Stimulated activated CD4-positive, alpha-beta T cell treated with anti-CD3 and anti-CD28 coated beads, Interleukin-12 subunit alpha, Interleukin-12 subunit beta, amount 100 ng/mL, for 48 hours (primary cell): Measurements from ENCODE around the gene GUCA1A.
"Not testable (repeated sequence)": the region's sequence is repeated elsewhere in the genome, so short reads cannot be mapped to it uniquely, and the experiment has no call there.

Source experiments
- DNase-seq, 3 donors: peaks; one replicate each; pipeline ENCODE4 v3.0.0-alpha.2; 2020; ENCODE audit warnings: low read depth in 2 of 3, low spot score in 1 of 3

GUCA1A gene

DNA sequence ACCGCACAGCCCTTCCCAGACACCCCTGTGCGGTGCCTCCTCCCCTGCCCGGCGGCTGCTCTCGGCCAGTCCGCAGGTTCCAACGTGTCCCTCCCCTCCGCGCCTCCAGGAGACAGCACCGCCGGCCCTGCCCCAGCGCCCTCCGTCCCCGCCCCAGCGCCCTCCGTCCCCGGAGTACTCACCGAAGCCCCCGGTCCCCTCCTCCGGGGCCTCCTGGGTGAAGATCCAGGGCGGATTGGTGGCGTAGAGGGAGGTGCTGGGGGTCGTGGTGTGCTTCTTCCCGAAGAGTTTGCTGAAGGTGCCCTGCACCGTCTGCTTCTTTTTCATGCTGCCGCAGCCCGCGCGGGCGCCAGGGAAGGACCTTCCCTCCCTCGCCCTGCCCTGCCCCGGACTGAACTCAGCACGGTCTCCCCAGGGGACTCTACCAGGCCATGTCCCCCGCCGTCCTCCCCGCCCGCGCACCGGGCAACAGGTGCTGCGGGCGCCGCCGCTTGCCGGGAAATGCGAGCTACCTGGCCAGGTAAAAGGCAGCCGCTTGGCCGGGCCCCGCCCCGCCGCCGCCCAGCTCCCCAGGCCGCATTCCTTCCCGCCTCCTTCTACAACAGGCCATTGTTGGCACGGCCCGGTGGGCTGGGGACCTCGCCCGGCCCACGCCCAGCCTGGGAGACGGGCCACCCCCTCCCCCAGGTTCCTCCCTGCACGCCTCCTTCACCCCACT lies 30.9 kb upstream of the GUCA1A start, which contains the start of gene C6orf132:
C6orf132 (minus strand) TSS at position 503 of the 718 bp plus-strand sequence; CDS start at position 327, 176 bp downstream.
- DNase-seq = no peak

DNA sequence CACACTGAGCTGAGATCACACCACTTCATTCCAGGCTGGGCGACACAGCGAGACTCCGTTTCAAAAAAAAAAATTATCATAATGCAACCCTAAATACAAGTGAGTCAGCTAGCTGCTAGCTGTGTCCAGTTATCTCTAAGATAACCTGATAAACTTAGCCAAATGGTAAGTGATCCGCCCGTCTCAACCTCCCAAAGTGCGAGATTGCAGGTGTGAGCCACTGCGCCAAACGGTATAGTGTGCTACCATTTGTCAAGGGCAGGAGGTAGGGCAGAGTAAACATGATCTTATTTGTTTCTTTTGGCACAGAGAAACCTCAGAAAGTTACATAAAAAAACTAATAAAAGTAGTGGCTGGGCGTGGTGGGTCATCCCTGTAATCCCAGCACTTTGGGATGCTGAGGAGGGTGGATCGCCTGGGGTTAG lies 26.0 kb upstream of the GUCA1A start:
- DNase-seq = no peak

DNA sequence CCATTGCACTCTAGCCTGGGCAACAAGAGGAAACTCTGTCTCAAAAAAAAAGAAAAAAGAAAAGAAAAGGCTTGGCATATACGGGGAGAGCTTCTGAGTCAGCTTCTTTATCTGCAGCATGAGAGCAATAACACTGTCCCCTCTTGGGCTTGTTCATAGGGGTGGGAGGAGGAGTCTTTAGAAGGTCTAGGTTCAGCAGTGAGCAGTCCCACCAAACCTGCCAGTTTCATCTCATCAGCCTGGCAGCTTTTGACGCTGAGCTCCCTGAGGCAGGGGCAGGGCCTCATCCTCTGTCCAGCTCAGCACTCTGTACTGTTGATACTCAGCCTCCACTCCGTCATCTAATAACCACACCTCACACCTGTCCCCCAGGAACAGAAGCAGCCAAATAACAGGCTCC lies 25.1 kb upstream of the GUCA1A start:
- DNase-seq = no peak

DNA sequence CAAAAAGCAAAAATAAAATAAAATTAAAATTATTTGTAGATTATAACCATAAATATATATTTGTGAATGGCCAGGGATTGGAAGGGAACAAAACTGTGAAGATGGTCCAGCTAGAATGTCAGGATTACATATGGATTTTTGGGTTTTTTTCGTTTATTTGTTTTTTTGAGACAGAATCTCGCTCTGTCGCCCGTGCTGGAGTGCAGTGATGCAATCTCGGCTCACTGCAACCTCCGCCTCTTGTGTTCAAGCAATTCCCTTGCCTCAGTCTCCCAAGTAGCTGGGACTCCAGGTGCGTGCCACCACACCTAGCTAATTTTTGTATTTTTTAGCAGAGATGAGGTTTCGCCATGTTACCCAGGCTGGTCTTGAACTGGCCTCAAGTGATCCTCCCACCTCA lies 22.9 kb upstream of the GUCA1A start:
- no peak for DNase-seq

DNA sequence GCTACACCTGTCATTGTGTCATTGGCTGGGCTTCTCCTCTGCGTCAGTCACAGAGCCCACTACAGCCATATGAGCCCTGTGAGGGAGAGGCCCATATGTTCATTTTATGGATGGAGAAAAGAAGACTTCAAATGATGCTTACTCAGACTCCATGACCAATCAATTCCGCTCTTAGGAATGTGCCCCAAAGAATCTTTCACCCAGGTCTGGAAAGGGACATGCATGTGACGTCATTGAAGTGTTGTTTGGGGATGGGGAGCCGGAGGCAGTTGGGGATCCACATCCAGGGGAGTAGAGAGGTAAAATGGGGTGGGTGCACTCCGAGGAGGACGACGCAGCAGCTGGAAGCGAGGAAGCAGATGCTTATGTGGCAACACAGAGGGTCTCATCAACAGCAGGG lies 21.1 kb upstream of the GUCA1A start:
- no peak for DNase-seq

DNA sequence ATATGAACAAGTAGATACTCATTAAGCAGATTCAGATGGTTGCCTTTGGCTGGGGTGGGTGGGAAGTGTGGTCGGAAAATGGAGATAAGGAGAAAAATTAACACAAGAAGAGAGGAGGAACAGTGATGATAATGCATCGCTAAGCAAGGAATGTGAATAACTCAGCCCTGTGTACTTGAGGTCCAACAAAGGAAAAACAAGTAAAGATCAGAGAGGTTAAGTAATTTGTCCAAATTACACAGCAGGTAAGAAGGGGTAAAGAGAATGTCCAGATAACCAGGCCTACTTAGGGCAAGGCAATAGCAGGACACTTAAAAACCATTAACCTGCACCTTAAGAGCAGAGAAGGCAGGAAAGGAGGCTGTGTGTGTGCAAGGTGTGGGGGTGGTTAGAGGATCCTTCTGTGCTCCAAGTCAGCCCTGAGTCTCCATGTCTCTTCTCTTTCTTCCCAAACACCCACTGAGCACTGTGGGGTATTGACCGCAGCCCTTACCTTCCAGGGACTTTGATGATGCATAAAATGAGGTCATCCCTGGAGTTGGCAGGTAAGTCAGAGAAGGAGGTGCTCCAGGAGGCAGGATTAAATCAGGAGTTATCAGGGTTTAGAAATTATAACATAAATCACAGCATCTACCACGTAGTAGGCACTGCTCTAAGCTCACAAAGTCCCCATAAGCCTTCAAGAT lies 20.5 kb upstream of the GUCA1A start:
- not testable (repeated sequence) for DNase-seq

DNA sequence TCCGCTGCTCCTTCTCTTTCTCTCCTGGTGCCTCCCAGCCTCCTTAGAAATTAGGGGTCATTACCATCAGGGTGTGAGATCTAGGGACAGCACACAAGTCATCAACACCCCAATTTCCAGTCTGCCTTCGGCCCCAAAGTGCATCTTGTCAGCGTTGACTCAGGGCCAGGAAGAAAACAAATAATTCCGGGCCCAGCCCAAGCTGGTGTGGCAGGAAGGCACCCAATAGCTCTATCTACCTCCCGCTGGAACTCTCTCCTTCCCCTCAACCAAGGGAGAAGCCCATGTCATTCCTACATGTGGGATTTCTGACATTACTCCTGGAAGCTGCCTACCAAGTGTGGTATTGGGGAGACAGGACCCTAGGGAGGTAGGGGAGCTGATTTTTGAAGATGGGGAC lies 19.2 kb upstream of the GUCA1A start:
- DNase-seq = no peak

DNA sequence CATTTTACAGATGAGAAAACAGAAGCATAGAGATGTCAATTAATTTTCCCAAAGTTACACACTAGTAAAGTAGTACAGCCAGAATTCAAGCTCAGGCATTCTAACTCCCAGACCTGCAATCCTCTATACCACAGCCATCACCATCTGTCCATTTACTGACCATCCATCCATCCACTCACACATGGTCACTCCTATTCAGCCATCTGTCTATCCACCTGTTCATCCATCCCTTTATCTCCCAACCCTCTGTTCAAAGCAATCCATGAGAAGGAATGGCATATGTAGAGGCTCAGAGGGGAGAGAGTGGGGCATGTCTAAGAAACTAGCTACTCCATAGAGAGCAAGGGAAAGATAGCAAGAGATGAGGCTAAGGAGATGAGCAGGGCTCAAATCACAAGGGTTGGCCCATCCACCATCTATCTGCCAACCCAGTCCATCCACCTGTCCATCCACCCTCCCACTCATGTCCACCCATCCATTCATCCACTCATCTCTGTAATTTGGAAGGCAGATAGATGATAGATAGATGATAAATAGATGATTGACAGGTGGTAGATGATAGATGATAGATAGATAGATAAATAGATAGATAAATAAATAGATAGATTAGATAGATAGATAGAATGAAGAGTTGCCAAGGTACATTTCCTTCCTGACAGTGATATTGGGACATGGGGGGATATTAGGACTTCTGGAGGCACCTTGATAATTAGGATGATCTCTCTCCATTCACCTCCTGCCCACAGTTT lies 18.5 kb upstream of the GUCA1A start:
- no peak for DNase-seq

DNA sequence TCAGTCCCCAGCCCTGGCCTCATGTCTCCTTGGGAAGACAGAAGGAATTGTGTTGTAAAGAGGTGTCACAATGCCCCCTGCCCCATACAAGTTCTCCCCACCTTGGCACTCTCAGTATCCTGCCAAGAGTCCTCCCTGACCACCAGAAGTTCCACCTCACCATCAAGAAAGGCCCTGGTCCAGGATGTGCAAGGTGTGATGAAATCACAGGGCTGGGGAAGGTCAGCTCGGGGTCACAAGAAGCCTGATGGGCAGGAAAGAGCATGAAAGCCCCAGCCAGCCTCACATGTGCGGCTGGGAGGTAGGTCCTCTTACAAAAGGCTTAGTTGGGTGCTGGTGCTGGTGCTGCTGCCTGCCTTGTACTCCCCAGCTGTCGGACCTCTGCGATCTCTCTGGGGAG lies 17.9 kb upstream of the GUCA1A start:
- DNase-seq = no peak

DNA sequence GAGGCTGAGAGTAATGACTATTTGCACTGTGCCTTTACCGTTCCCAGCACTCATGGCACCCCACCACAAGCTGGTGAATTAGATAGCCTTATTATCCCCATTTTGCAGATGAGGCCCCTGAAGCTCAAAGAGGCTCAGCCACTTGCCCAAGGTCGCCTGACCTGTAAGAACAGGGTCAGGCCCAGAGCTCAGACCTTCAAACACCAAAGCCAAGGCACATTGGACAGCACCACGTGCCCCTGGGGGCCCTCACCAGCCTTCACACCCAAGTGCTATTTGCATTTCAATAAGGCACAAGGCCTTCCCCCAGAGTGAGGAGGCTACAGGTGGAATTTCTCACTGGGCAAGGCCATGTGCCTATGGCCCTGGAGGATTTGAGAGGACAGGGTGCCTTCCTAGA lies 16.5 kb upstream of the GUCA1A start:
- DNase-seq = no peak

DNA sequence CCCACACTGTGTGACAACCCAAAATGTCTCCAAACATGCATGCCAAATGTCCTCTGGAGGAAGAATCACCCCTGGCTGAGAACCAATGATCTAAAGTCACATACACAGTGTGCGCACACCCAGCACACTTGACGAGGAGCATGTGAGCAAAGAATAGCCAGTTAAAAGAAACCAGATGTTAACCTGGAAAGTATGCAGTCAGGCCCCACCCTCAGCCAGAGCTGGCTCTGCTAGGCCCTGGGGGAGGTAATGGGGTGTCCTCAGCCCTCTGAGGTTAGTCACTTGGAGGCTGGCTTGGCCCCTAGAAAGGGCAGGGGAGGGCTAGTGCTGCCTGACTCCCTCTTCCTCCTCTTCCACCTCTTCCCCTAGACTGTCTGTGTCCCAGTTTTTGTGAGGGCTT lies 15.2 kb upstream of the GUCA1A start:
- no peak for DNase-seq

DNA sequence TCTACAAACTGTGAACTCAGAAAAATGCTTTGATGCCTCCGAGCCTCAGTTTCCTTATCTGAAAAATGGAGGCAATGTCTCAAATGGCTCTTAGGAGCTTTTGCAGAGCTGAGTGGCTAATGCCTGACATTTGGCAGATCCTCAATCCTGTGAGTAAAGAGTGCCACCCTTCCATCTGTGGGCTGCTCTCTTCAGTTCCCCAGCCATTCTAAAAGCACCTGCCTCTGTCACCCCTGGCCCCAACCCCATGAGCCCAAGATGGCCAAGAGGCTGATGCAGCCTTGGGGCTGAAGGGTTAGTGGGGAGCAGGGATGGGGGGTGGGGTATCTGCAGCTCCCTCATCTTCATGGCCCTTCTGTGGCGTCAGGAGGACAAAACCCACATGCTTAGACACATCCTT lies 14.5 kb upstream of the GUCA1A start:
- no peak for DNase-seq

DNA sequence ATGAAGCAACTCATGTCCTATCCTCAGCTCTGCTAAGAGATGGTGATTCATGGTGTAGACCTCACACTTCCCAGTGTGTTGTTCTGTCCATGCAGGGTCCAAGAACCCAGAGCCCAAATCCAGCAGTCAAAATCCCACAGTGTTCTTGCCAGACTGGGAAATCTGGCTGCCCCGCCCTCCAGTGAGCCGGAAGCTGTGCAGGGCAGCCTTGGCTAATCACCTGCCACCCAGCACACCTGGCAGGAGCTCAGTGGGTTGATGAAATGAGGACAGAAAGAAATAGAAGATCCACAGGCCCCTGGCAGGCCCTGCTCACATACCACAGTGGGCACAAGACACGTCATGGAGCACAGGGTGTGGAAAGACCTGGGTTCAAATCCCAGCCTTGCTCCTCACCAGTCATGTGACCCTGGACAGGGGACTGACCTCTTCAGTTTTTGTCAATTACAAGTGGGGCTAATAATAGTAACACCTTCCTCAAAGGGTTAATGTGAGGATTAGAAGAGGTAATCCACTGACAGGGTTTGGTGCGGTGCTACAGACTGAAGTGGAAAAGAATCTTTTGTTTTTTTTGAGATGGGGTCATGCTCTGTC lies 13.6 kb upstream of the GUCA1A start:
- no peak for DNase-seq

DNA sequence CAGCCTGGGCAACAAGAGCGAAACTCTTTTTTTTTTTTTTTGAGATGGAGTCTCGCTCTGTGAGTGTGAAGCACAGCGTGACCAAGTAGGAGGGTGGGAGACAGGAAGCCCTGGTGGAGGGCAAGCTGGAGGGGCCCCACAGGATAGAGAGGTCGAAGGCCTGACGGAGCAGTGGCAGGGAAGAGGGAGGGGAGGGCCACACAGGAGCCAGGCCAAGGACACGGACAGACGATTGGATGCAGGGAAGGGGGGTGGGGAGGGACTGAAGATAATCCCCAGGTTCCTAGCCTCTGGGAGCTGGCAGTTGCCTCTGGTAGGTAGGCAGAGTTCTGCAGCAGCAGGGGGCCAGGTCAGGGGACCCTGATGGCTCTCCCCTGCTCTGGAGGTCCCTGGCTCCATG lies 10.8 kb upstream of the GUCA1A start:
- DNase-seq = no peak

DNA sequence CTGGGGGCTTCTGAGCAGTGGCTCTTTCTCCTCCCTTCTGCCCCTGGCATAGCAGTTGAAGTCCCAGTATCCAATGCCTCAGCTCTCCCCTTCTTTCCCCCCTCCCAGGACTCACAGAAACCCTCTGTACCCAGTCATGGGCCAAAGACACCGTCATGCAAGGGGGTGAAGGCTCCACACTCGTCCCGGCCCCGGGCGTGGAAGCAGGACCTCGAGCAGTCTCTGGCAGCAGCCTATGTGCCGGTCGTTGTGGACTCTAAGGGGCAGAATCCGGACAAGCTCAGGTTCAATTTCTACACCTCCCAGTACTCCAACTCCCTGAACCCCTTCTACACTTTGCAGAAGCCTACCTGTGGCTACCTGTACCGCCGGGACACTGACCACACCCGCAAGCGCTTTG lies 10.4 kb upstream of the GUCA1A start:
- no peak for DNase-seq

DNA sequence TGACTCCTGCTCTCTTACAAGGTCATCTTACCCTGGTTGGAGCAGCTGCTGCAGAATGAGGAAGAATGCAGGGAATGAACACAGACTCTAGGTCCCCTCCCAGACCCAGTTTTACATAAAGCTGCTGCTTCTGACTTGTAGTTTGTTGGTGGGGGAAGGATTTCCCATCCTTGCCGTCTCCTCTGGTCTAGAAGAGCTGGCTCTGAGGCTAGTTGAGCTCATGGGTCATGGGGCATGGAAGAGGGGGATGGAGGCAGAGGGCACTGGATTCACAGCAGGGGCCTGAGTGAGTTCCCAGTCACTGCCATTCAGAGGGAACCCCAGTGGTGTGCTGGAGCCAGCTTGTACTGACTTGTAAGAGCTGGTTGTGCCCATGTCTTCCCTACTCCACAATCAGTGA lies 9.2 kb upstream of the GUCA1A start:
- no peak for DNase-seq

DNA sequence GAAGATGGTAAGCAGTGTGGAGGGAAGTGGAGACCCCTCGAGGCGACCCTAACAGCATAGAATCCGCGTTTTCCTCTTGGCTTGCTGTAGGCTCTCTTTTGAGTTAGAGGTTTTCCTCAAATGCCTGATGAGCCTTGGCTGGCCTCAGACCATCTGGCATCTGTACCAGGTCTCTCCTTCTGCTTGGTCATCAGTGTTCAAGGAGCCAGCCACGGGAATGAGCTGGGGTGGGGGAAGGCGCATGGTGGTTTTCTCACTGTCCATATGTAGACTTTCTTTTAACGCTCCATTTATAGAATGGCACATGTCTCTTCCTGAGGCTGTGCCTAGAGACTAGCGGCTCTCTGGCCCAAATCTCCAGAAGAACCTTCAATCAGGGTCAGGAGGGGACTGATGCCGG lies 8.1 kb upstream of the GUCA1A start:
- DNase-seq = no peak

DNA sequence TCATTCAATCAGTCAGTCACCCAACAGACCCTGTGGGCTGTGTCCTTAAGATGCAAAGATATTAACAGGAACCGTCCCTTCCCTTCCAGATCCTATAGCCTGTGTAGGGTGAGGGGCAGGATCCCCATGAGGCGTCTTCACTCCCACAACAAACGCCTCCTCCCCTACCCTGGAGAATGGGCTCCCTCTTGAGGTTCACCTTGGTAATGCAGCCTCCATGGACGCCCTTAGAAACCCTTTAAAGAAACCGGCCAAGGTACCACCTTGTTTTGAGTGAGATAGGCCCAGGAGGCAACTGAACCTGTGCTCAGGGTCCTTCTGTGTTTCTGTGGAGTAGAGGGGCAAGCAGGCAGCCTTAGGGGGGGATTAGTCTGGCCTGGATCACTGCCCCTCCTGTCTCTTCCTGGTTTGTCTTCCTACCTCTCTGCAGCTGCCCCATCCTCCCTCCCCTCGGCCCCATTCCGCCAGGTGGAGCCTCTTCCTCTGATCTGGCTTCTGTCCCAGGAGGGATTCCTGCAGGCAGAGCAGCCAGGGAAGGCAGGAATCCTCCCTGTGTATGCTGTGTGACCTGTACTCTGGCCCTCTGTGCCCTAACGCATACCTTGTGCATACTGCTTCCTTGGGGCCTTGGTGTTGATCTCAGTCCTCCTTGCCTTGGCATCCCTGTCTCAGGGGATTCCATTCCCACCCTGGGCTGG lies 6.6 kb upstream of the GUCA1A start:
- peak; percentile 58 to 91 (median 67) for DNase-seq

DNA sequence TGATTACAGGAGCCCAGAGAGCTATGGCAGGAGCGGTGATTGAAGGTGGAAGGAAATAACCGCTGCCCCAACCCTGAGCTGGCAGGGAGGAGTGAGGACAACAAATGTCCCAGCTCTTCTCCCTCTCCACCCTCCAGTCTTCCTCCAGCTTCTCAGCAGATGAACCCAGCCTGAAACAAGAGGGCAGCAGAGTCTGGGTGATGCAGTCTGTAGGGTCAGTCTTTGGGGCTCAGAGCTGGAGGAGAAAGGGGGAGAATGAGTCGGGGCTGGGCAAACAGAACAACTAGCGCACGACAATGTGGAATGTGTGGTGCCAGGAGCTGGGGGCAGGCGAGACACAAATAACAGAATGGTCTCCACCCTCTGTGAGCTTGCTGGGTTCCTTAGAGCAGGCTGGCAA lies 4.5 kb upstream of the GUCA1A start:
- DNase-seq = no peak

DNA sequence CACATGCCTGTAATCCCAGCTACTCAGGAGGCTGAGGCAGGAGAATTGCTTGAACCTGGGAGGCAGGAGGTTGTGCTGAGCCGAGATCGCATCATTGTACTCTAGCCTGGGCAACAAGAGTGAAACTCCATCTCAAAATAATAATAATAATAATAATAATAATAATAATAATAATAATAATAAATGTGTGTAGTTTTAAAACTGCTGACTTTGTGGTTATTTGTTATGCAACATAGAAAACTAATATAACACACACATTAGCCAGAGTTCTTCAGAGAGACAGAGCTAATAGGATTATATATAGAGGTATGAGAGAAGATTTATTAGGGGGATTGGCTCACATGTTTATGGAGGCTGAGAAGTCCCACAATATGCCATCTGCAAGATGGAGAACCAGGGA lies 3.4 kb upstream of the GUCA1A start:
- not testable (repeated sequence) for DNase-seq
